ENCODE results near the gene IFITM10. TPM values are rescaled to one million over a fixed set of nuclear protein-coding genes. Genes with fewer than 3 reads are reported as not detected.

Gene IFITM10
- total and polyA plus RNA-seq, 9 of the 15 experiments (the other 6 are each of a cell fraction or from before 2014, with no cell fraction given), result 0.08 to 0.13 (median 0.09) TPM; not detected in 6

- TF ChIP-seq CHD7 (IDR thresholded peaks at IDR 0.05; ENCODE audit: low read depth, low read length) (no peak), NCOA2 (IDR thresholded peaks at IDR 0.05; ENCODE audit: partially characterized antibody in 2 of 2) (no peak), KDM2B (CRISPR knock-in tag; IDR thresholded peaks at IDR 0.05) (peak; percentile 74; the same call in 1 of the 2 replicates), POLR2H (tag; IDR thresholded peaks at IDR 0.05; ENCODE audit: low read depth) (no peak), HDAC1 (IDR thresholded peaks at IDR 0.05) (peak in 1 of 2 experiments; percentile 87; a peak in 2 of 4 replicates), SIX5 (IDR thresholded peaks at IDR 0.05; ENCODE audit: borderline replicate concordance in 1 of 2, insufficient read depth in 1 of 2, low read depth in 1 of 2, low read length in 2 of 2) (no peak), ATF7 (IDR thresholded peaks at IDR 0.05) (peak; percentile 51; the same call in 1 of the 2 replicates), RBFOX2 (IDR thresholded peaks at IDR 0.05; ENCODE audit: low read depth, low read length) (peak; percentile 66), ZNF253 (CRISPR knock-in tag; conservative IDR thresholded peaks at IDR 0.05) (no peak), GMEB1 (CRISPR knock-in tag; IDR thresholded peaks at IDR 0.05) (peak; percentile 72), ZNF280B (CRISPR knock-in tag; IDR thresholded peaks at IDR 0.05) (no peak; the same call in 1 of the 2 replicates)
These were observed 13.6 kb upstream of the IFITM10 start, which contains the start of gene CTSD (continued) for GRCh38 chr11:1763796-1764661.

Data from K562 (cell line).